ENCODE data around the gene SHPK. TPM values are rescaled to one million over a fixed set of nuclear protein-coding genes. Genes with fewer than 3 reads are reported as not detected.
A peak's percentile ranks its signal among the peaks of the same experiment; 100 is the strongest.

SHPK gene
- total RNA-seq, 3 donors from 2014 or later = 13.9 to 27.8 (median 19.0) TPM

DNA sequence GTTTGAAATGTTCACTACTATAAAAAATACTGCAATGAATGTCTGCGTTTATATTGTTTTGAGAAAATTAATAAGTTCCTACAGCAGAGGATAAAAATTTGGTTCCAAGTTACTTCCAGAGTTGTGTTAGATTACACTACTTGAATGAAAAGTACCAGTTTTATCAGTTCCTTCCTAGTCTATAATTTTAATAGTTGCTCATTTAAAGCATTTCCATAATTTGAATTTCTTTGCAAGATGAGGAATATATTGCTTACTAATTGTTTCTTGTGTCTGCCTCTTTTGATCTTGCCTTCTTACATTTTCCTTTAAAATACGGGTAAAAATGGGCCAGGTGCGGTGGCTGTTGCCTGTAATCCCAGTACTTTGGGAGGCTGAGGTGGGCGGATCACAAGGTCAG, 36.5 kb upstream of the SHPK start:
- H3K36me3 ChIP-seq (ENCODE audit: low read depth) = peaks cover 5% of the 10 kb centered on the region
- H3K4me3 ChIP-seq = no peak overlapping the region
- intact Hi-C loops (cut with DNase I, micrococcal nuclease) = no loop called here
- peaks cover 9% of the 10 kb centered on the region for H3K4me1 ChIP-seq (ENCODE audit: low read depth)
- TF ChIP-seq, protein P1, sequence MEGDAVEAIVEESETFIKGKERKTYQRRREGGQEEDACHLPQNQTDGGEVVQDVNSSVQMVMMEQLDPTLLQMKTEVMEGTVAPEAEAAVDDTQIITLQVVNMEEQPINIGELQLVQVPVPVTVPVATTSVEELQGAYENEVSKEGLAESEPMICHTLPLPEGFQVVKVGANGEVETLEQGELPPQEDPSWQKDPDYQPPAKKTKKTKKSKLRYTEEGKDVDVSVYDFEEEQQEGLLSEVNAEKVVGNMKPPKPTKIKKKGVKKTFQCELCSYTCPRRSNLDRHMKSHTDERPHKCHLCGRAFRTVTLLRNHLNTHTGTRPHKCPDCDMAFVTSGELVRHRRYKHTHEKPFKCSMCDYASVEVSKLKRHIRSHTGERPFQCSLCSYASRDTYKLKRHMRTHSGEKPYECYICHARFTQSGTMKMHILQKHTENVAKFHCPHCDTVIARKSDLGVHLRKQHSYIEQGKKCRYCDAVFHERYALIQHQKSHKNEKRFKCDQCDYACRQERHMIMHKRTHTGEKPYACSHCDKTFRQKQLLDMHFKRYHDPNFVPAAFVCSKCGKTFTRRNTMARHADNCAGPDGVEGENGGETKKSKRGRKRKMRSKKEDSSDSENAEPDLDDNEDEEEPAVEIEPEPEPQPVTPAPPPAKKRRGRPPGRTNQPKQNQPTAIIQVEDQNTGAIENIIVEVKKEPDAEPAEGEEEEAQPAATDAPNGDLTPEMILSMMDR (IDR thresholded peaks at IDR 0.05) = no peak
- ATAC-seq = no peak
- no peaks in the 10 kb centered on the region for H3K9me3 ChIP-seq
- DNase-seq = no peak

DNA sequence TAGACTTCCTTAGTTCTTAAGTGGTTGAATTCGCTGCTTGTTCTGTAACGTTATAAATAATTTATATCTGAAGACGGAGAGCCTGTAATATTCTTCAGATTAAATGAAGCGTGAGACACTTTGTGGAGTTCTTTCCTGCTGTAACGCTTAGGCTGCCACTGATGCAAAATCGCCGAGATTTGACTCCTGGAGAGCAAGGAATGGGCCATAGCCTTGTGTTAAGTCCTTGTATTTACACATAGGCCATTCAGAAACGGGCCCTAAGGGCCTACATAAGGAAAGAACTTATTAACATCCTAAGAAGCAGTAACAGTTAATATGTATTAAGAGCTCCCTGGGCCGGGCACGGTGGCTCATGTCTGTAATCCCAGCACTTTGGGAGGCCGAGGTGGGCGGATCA, 33.5 kb upstream of the SHPK start:
- peaks cover 26% of the 10 kb centered on the region for H3K4me1 ChIP-seq (ENCODE audit: low read depth)
- ATAC-seq (no peak), DNase-seq (no peak)
- TF ChIP-seq, protein P1 (IDR thresholded peaks at IDR 0.05) = no peak
- no peaks in the 10 kb centered on the region for H3K9me3 ChIP-seq
- H3K36me3 ChIP-seq (ENCODE audit: low read depth) = peaks cover 5% of the 10 kb centered on the region
- H3K4me3 ChIP-seq = no peak overlapping the region
- intact Hi-C loops (cut with DNase I, micrococcal nuclease) = no loop called here

DNA sequence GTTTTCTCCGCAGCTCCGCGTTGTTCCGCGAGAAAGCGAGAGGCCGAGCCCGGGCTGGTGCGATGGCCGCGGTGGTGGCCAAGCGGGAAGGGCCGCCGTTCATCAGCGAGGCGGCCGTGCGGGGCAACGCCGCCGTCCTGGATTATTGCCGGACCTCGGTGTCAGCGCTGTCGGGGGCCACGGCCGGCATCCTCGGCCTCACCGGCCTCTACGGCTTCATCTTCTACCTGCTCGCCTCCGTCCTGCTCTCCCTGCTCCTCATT, 33.0 kb upstream of the SHPK start:
- Histone ChIP-seq H3K4me3 (peak overlapping the region; percentile 94), H3K4me1 (ENCODE audit: low read depth) (peaks cover 26% of the 10 kb centered on the region), H3K36me3 (ENCODE audit: low read depth) (peaks cover 5% of the 10 kb centered on the region), H3K9me3 (no peaks in the 10 kb centered on the region)
- intact Hi-C loops (cut with DNase I, micrococcal nuclease) = no loop called here
- TF ChIP-seq, protein P1 (IDR thresholded peaks at IDR 0.05) = no peak
- DNase-seq = no peak
- no peak for ATAC-seq

DNA sequence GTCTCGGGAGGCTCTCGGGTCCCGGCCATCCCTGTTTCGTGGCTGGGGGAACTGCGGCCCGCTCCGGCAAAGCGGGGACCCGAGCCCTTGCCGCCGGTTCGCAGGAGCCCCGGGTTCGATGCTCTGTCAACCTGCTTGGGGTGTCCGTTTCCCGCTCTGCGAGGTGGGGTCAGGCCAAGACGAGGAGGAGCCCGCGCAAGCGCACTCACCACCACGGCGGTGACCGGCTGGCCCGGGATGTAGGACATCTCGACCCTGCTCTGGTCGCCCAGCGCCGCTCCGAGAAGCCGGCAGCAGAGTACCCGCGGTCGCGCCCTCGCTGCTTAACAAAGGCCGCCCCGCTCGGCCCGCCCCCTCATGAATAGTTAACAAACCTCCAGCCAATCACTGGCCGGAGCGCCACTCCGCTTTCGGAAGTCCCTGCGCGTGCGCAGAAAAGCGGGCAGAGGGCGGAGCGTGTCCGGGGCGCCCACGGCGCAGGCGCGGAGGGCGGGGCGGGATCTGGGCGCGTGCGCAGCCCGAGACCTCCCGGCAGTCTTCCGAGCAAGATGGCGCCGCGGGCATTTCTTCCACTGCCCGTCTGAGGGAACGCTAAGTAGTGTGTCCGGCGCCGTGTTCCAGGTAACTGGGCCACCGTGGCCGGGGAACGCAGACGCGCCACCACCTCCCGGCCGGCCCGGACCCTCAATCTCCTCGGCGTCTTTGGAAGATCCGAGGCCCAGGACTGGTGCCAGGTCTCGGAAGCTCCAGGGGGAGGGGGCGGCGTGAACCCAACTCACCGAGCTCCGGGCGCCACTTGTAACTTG, 32.4 kb upstream of the SHPK start, which contains the start of the genes EMC6 and TAX1BP3:
TSS of gene EMC6 (plus strand) at position 534 of the 806 bp plus-strand sequence. CDS start 335 bp downstream, outside the sequence.
TSS of gene TAX1BP3 (minus strand) at position 300 of the 806 bp plus-strand sequence. CDS start at position 248, 52 bp downstream.
- intact Hi-C loops (cut with DNase I, micrococcal nuclease) = no loop called here
- peaks cover 9% of the 10 kb centered on the region for H3K36me3 ChIP-seq (ENCODE audit: low read depth)
- no peaks in the 10 kb centered on the region for H3K9me3 ChIP-seq
- peaks cover 26% of the 10 kb centered on the region for H3K4me1 ChIP-seq (ENCODE audit: low read depth)
- H3K4me3 ChIP-seq = peak within 1 kb of the TSS; percentile 94
- TF ChIP-seq, protein P1 (IDR thresholded peaks at IDR 0.05) = no peak
- DNase-seq (peak; percentile 99 to 100 (median 99)), ATAC-seq (peak; percentile 90)

DNA sequence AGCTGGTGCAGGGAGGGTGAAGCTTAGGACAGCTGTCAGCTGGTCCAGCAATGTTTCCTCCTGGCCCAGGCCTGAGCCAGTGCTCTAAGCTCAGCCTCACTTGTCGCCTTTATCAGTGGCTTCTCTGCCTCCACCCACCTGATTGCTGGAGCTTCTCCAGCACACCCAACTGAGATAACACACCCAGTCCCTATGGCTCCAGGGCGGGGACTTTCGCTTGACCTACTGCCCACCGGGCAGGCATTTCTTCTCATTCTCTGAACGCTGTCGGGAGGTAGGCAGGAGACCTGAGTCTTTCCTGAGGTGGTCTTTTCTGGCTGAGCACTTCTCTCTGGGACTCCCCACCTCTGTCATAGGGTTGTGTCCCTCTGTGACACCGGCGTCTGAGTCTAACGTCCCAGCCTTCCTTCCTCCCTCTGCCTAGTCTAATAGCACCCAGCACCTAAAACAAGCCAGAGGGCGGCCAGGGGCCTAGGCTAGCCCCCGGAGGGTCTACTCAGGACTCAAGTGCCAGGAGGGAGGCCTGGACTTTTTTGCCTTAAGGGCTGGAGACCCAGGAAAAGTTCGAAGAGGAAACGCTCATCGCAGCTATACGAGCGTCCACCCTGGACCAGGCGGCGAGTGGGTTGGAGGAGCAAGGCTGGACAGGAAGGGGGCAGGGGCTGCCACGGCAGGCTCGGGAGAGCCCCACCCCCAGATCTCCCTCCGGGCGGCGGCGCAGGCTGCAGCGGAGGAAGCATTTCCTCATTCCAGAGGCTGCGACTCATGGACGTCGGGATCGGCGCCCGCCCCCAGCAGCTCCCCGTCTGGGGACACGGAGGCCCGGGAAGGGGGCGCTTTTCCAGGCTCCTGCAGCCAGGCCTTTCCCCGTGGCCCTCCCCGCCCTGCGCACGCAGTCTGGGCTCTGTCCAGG, 31.6 kb upstream of the SHPK start:
- ATAC-seq = peak; percentile 84
- TF ChIP-seq, protein P1 (IDR thresholded peaks at IDR 0.05) = no peak
- Histone ChIP-seq H3K9me3 (no peaks in the 10 kb centered on the region), H3K4me1 (ENCODE audit: low read depth) (peaks cover 26% of the 10 kb centered on the region), H3K36me3 (ENCODE audit: low read depth) (peaks cover 14% of the 10 kb centered on the region), H3K4me3 (peak overlapping the region; percentile 94)
- intact Hi-C loops (cut with DNase I, micrococcal nuclease) = no loop called here
- peak; percentile 91 to 93 (median 92) for DNase-seq

Measured in mucosa of descending colon (tissue), 3 donors.